Upper lobe of right lung (tissue), 1 donor: ENCODE measurements around the gene ACTG1. TPM values are rescaled to one million over a fixed set of nuclear protein-coding genes. Genes with fewer than 3 reads are reported as not detected.

Experiments used
- ATAC-seq: fragments of 200-7000 bp; cut with Tn5 transposase; one replicate; pipeline ENCODE4 v1.9.1; 2020; ENCODE audit warnings: mild to moderate bottlenecking, moderate library complexity
- DNase-seq: peaks from one replicate; pipeline ENCODE4 v3.0.0-alpha.2; 2020
- H3K27ac ChIP-seq: fragments of 200-600 bp; one replicate; pipeline ENCODE4 v1.8.0; 2022
- H3K27me3 ChIP-seq: fragments of 200-600 bp; one replicate; pipeline ENCODE4 v1.8.0; 2022; ENCODE audit warnings: mild to moderate bottlenecking
- H3K36me3 ChIP-seq: fragments of 200-600 bp; one replicate; pipeline ENCODE4 v1.8.0; 2022
- H3K4me1 ChIP-seq: fragments of 200-600 bp; one replicate; pipeline ENCODE4 v1.8.0; 2022
- H3K4me3 ChIP-seq: fragments of 200-600 bp; one replicate; pipeline ENCODE4 v1.8.0; 2022; ENCODE audit warnings: mild to moderate bottlenecking
- H3K9me3 ChIP-seq: fragments of 200-600 bp; one replicate; pipeline ENCODE4 v1.8.0; 2022
- intact Hi-C: fragments of 100-400 bp; cut with DNase I; formaldehyde crosslinking; loops from one replicate; pipeline ENCODE4 v1.11.0; 2022
- total RNA-seq: library from RNA; stranded (reverse); fragmentation: NEBNext Ultra II Directional; extraction: Animal tissue kit (Norgen Biotek cat#: 25700); gene quantifications from one replicate; pipeline ENCODE4 v1.2.1, GENCODE V29; 2021
- TF ChIP-seq, protein P1 (sequence below): fragments of 200-600 bp; IDR thresholded peaks from one replicate; pipeline ENCODE4 v1.8.0; 2022; ENCODE audit warnings: antibody characterized with exemption
- donor health status: DM: no; HTN: yes; CAD: no; lungs with severe emphysema.

Gene ACTG1
- total RNA-seq, 1 donor from 2014 or later, result 2,193 TPM

DNA sequence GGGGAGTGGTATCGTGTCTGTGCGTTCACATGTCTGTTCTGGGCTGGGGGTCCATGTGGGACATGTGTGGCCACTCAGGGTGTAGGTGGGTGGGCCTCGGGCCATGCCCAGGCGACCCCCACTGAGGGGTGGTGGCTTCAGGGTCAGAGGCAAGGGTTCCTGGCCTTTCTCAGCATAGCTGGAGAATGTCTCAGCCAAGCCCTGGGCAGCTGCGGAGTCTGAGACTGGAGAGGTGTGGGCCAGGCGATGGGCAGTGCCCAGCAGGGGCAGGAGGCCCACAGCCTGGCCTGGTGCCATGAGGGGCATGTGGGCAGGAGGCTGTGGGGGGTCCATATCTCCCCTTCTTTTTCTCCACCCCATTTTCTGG is 16.8 kb upstream of the ACTG1 start:
- no peak overlapping the region for H3K27ac ChIP-seq
- DNase-seq (no peak), ATAC-seq (no peak)
- no peaks in the 10 kb centered on the region for H3K9me3 ChIP-seq
- H3K4me3 ChIP-seq, result no peak overlapping the region
- H3K4me1 ChIP-seq, result peaks cover 9% of the 10 kb centered on the region
- no peaks in the 10 kb centered on the region for H3K36me3 ChIP-seq
- intact Hi-C loops, result no loop called here
- H3K27me3 ChIP-seq, result peaks cover 21% of the 10 kb centered on the region
- TF ChIP-seq, protein P1, sequence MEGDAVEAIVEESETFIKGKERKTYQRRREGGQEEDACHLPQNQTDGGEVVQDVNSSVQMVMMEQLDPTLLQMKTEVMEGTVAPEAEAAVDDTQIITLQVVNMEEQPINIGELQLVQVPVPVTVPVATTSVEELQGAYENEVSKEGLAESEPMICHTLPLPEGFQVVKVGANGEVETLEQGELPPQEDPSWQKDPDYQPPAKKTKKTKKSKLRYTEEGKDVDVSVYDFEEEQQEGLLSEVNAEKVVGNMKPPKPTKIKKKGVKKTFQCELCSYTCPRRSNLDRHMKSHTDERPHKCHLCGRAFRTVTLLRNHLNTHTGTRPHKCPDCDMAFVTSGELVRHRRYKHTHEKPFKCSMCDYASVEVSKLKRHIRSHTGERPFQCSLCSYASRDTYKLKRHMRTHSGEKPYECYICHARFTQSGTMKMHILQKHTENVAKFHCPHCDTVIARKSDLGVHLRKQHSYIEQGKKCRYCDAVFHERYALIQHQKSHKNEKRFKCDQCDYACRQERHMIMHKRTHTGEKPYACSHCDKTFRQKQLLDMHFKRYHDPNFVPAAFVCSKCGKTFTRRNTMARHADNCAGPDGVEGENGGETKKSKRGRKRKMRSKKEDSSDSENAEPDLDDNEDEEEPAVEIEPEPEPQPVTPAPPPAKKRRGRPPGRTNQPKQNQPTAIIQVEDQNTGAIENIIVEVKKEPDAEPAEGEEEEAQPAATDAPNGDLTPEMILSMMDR, result no peak

DNA sequence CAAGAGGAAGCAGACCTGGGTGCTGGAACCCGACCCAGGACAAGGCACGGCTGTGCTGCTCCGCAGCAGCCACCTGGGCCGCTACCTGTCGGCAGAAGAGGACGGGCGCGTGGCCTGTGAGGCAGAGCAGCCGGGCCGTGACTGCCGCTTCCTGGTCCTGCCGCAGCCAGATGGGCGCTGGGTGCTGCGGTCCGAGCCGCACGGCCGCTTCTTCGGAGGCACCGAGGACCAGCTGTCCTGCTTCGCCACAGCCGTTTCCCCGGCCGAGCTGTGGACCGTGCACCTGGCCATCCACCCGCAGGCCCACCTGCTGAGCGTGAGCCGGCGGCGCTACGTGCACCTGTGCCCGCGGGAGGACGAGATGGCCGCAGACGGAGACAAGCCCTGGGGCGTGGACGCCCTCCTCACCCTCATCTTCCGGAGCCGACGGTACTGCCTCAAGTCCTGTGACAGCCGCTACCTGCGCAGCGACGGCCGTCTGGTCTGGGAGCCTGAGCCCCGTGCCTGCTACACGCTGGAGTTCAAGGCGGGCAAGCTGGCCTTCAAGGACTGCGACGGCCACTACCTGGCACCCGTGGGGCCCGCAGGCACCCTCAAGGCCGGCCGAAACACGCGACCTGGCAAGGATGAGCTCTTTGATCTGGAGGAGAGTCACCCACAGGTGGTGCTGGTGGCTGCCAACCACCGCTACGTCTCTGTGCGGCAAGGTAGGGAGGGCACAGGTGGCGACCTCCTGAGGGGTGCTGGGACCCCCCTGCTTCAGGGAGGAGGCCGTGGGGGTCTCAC is 16.2 kb upstream of the ACTG1 start:
- DNase-seq, result no peak
- Histone ChIP-seq H3K36me3 (no peaks in the 10 kb centered on the region), H3K27ac (no peak overlapping the region), H3K4me1 (peaks cover 9% of the 10 kb centered on the region), H3K27me3 (peaks cover 27% of the 10 kb centered on the region), H3K4me3 (no peak overlapping the region), H3K9me3 (no peaks in the 10 kb centered on the region)
- no peak for ATAC-seq
- TF ChIP-seq, protein P1, result no peak
- intact Hi-C loops, result no loop called here

- Histone ChIP-seq H3K27ac (no peak overlapping the region), H3K9me3 (no peaks in the 10 kb centered on the region), H3K36me3 (no peaks in the 10 kb centered on the region), H3K4me1 (peaks cover 9% of the 10 kb centered on the region), H3K4me3 (no peak overlapping the region), H3K27me3 (peaks cover 32% of the 10 kb centered on the region)
- DNase-seq (no peak), ATAC-seq (no peak)
- TF ChIP-seq, protein P1, result no peak
- intact Hi-C loops, result no loop called here
Observed at GRCh38 chr17:81528384-81528650, 15.7 kb upstream of the ACTG1 start.

DNA sequence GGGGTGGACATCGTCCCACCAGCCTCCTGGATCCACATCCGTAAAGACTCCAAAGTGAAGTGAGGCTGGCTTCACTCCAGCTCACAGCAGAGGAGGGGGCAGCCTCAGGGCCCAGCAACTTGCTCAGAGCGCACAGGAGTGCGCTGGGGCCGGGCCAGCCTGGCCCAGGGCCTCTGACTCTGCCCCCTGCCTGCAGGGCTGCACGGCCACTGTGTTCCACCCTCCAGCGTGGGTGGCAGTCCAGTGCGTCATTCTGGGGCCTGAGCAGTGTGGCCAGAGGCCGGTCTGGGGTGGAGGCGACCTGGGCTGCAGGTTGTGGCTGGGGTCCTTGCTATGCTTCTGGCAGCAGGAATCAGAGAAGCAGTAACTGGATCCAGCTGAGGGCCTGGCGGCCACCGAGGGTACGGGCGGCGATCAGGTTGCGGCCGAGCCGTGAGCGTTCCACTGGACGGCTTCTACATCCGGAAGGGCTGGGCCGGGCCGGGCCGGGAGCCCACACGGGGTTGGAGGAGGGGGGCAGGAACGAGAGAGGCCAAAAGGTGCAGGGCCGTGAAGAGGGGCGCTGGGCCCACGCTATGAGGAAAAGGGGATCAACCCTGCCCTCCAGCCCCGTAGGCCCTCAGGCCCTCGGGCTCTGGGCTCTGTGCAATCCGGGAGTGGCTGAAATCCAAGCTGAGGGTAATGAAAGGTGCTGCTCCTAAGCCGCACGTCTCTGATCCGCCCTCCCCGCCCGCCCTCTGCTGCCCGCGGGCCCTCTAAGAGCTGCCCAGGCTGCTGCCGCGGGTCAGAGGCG is 15.2 kb upstream of the ACTG1 start, which contains the start of gene FSCN2:
Gene FSCN2 (plus strand): TSS at position 787 of the 793 bp plus-strand sequence. CDS start 155 bp downstream, outside the sequence.
- DNase-seq (no peak), ATAC-seq (peak; percentile 68)
- Histone ChIP-seq H3K36me3 (no peaks in the 10 kb centered on the region), H3K27me3 (peaks cover 34% of the 10 kb centered on the region), H3K4me3 (no peak within 1 kb of the TSS), H3K27ac (no peak within 1 kb of the TSS), H3K9me3 (no peaks in the 10 kb centered on the region), H3K4me1 (peaks cover 9% of the 10 kb centered on the region)
- intact Hi-C loops, result no loop called here
- TF ChIP-seq, protein P1, result no peak

- no peak overlapping the region for H3K27ac ChIP-seq
- peaks cover 34% of the 10 kb centered on the region for H3K27me3 ChIP-seq
- DNase-seq, result no peak
- intact Hi-C loops, result no loop called here
- no peaks in the 10 kb centered on the region for H3K9me3 ChIP-seq
- TF ChIP-seq, protein P1, result no peak
- no peaks in the 10 kb centered on the region for H3K36me3 ChIP-seq
- no peak overlapping the region for H3K4me3 ChIP-seq
- peaks cover 9% of the 10 kb centered on the region for H3K4me1 ChIP-seq
- ATAC-seq, result no peak
Observed at GRCh38 chr17:81526662-81527571, 14.3 kb upstream of the ACTG1 start.
